Activated T-cell treated with anti-CD3 and anti-CD28 coated beads for 4 hours (primary cell): ENCODE results near the gene HERC6.
"Not testable (repeated sequence)": the region's sequence is repeated elsewhere in the genome, so short reads cannot be mapped to it uniquely, and the experiment has no call there.

Experiments used
- DNase-seq: peaks from one replicate; pipeline ENCODE4 v3.0.0-alpha.2; 2020

HERC6 gene

DNA sequence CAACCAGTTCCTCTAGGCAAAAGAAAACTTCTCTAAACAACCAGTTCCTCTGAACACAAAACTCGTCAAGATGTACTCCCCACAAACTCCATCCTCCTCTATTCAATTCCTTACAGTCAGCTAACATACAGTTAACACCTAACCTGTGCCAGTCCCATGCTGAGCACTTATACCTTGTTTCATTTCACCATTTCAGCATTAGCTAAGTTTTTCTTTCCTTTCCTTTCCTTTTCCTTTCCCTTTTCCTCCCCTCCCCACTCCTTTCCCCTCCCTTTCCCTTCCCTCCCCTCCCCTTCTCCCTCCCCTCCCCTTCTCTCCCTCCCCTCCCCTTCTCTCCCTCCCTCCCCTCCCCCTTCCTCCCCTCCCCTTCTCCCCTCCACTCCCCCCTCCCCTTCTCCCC, 13.1 kb downstream of the HERC6 start:
- no peak for DNase-seq

DNA sequence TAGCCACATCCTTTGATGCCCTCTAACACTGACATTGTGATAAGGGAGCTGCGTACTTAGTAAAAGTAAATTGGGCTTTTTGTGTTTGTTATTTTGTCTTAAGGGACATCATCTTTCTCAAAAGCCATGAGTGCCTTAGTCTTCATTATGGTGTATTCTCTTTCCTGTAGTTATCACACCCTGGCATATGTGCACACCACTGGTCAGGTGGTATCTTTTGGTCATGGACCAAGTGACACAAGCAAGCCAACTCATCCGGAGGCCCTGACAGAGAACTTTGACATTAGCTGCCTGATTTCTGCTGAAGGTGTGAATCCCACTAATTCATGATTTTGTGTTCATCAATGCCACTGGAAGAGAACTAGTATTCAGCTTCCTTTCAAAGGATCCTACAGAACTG, 18.0 kb downstream of the HERC6 start:
- no peak for DNase-seq

DNA sequence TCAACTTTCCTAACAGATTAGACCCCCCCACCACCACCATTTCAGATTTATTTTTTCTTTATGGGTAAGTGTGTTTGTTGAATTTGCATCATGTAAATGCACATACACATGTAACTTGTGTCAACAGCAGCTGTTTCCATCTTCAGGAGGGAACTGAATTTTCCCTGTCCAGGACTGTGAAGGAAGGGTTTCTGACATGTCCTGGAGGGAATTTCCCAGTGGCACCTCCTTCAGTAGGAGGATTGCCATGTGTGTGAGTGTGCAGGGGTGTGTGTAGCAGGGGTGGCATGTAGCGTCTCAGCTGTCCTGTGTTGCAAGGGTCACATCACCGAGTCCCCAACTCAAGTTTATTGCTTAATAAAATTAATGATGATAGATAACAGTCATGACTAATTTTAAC, 19.7 kb downstream of the HERC6 start:
- no peak for DNase-seq

DNA sequence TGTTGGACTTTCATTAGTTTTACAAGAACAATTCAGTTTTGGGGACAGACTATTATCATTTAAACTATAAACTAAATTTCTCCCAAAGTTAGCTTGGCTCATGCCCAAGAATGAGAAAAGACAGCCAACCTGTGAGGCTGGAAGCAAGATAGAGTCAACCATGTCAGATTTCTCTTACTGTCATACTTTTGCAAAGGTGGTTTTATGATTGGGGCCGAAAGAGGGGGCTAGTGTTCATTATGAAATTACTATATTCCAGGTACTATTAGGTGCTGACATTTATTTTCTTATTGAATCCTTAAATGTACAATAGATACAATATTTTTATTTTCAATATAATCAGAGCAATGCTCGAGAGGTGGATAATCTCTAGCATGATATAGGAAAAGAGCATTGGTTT, 30.6 kb downstream of the HERC6 start:
- no peak for DNase-seq

DNA sequence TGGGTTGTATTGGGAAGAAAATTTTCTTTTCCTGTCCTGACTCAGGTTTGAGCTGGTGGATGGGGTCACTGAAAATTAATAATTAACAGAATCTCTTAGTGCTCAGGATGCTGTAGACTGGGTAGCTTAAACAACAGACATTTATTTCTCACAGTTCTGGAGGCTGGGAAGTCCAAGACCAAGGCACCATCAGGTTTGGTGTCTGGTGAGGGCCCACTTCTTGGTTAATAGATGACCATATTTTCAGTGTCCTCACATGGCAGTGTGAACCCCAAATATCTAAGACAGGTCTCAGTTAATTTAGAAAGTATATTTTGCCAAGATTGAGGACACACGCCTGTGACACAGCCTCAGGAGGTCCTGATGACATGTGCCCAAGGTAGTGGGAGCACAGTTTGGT, 31.1 kb downstream of the HERC6 start:
- DNase-seq, result no peak

DNA sequence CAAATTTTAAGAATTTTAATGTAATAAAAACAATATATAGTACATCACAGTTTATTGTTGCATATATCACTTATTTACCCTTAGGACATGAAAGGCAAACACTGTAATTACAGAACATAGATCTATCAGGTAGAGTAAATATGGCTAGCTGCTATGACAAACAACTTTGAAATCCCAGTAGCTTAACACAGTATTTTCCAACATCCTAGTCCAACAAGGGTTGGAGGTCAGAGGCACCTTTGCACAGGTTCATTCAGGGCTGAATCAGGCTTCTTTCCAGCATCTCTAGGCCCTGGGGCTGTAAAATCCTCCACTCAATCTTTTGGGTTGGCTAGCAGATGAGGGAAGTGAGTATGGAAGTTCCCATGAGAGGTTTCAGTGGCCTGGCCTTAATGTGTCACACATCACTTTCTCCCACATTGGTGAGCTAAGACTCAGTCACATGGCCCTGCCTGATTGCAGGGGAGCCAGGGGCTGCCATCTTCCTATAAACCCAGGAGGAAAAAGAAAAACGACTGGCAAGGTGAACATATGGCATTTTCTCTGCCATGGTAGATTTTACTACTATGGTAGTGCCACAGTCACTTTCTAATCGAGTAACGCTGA, 32.9 kb downstream of the HERC6 start:
- DNase-seq, result no peak

DNA sequence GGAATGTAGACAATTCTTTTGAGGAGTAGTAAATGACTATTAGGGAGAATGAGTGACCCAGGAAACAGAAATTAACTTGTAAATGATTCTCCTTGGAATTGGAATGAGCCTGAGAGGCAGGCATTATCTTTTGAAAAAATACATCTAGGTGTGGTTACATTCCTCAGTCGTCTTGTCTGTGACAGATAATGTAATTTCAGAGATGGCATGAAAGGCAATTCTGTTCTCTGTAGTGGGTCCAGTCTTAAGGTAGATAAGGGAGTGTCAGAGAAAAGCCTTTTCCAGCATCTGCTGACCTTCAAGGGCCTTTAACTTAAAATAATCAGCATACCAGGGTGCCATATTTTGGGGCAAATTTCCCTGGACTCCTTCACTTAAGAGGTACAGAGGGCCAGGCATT, 35.1 kb downstream of the HERC6 start:
- DNase-seq, result no peak

DNA sequence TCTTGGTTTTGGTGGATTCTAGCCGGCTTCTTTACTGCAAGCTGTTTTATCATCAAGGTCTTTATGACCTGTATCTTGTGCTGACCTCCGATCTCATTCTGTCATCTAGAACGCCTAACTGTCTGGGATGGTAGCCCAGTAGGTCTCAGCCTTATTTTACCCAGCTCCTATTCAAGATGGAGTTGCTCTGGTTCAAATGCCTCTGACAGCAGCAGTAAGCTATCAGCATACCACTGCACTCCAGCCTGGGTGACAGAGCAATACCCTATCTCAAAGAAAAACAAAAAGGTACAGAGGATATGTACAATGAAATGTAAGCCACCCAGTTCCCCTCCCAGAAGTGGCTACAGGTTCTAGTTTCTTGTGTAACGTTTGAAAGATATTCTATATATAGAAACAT, 36.1 kb downstream of the HERC6 start:
- DNase-seq, result no peak

DNA sequence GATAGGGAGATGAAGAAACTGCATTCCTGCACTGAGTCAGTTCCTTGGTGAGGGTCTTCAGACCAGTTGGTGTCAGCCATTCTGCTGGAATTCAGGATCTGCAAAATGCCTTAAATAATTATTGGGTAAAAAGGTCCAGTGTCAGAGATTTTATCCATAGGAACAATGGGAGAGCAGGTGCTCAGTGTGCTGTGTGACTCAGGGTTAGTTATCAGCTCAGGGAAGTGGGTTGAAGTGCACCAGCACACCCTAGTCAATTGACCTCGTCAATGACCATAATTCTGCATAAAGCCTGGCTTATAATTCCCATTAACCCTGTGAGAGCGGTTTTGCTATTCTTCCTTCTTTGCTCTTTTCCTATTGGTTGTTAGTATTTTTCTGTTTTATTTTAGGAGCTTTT, 37.3 kb downstream of the HERC6 start:
- DNase-seq, result no peak

DNA sequence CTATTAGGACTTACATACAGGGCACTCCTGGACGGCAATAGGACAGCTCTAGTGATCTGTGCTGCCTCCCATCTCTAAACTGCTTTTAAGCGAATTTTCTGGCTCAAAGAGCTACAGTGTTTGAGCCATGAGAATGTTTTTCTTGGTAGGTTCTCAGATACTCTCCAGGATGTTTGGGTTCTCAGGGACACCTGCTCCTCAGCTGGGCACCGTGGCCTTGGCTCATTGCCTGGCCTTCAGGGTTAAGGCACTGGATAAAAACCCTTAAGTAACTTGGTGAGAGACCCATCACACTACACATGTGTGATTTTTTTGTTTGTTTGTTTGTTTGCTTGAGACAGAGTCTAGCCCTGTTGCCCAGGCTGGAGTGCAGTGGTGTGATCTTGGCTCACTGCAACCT, 39.8 kb downstream of the HERC6 start:
- DNase-seq, result no peak

DNA sequence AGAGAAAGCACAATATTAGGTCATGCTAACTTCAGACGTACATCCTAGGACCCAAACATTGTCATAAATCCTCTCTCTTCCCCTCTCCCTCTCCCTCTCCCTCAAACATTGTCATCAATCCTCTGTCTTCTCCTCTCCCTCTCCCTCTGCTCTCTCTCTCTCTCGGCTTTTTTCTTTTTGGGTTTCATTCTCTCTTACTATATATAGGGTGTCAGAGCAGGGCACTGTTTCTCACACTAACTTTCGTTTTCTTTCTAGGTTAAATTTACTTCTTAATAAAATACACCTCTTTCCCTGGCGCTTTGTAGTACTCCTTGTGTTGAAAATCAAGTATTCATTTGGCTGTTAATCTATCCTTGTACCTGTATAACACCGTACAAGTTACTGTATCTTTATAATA, 41.2 kb downstream of the HERC6 start:
- DNase-seq, result no peak

DNA sequence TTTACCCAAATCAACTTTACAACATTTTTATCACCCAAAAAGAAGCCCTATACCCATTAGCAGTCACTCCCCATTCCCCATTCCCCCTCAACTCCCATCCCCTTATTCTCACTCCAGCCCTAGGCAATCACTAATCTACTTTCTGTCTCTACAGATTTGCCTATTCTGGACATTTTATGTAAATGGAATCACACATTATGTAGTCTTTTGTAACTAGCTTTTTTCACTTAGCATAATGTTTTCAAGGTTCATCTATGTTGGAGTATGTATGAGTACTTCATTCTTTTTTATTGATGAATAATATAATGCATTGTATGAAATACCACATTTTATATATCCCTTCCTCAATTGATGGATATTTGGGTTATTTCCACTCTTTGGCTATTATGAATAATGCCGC, 42.2 kb downstream of the HERC6 start:
- DNase-seq, result no peak

DNA sequence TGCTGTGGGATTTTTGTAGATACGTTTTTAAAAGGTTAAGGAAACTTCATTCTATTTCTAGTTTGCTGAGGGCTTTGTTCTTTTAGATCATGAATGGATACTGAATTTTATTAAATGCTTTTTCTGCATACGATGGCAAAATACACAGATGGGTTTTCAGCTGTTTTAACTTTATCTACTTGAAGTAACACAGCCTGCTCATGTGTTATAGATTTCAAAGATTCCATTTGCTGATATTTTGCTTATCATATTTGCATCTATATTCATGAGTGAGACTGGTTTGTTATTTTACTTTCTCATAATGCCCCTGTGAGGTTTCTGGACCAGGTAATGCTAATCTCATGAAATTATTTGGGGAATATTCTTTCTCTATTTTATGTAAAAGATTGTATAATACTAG, 43.8 kb downstream of the HERC6 start:
- DNase-seq, result no peak

DNA sequence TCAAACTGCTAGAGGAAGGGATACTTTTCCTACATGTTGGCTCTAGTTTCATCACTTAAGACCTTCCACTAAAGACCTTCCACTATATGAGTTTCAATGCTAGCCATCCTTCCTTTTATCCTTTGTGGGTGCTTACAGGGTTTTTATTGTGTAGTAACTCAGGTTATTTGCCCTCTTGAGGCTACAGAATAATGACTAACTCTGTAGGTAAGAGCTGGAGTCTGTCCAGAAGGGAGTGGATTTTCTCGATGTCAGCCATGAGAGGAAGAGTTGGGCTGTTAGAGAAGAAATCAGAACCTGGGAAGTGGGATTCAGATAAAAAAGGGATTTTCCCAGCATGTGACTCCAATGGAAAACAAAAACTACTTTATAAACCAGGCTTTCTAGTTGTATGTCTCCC, 50.7 kb downstream of the HERC6 start:
- no peak for DNase-seq

DNA sequence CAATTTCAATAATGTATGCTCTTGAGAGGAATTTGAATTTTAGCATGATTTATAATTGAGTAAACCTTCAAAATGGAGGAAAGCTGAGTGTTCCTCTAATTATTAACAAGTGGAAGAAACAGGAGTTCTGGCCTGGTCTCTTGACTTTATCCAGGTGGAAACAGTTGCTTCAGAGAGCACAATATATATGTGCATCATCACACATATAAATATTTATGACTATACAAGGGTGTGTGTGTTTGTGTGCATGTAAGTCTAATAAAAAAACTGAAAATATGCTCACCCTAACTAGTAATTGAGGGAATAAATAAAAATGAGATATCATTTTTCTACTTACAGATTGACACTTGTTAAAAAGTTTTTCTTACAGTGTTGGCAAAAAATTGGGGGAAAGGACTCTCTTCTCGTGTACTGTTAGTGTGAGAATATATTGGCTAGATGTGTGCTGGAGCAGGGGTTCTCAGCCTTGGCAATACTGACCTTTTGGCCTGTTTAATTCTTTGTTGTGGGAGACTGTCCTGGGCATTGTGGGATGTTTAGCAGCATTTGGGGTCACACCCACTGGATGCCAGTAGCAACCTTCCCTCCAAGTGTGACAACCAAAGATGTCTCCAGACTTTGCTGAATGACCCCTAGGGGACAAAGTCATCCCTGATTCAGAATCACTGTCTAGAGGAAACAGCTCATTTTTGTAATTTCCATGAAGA, 57.5 kb downstream of the HERC6 start:
- no peak for DNase-seq

DNA sequence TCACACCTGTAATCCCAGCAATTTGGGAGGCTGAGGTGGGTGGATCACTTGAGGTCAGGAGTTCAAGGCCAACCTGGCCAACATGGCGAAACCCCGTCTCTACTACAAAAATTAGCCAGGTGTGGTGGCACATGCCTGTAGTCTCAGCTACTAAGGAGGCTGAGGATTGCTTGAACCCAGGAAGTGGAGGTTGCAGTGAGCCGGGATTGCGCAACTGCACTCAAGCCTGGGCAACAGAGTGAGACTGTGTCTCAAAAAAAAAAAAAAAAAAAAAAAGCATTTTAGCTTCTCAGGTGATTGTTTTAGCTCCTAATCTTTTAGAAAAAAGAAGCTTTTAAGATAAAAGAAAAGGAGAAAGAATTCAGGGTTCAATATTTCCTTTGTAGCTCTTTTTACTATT, 59.2 kb downstream of the HERC6 start:
- DNase-seq, result not testable (repeated sequence)

DNA sequence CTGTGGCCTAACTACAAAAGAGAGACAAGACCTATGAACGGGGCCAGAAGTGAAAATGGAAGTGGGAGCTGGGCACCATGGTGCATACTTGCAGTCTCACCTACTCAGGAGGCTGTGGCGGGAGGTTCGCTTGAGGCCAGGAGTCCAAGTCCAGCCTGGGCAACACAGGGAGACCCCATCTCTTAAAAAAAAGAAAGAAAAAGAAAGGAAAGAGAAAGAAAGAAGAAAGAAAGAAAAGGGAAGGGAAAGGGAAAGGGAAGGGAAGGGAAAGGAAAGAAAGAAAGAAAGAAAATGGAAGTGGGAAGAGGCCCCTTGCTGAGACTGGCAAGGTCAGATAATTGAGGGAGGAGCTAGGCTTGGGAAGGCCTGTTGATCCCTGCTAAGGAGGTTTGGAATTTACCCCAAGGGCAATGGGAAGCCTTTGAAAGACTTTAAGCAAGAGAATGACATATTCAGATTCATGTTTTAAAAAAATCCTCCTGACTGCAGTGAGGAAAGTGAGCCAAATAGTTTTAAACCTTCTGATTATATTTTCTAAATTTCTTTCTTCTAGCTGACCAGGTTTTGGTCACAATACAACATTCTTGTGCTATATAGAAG, 60.6 kb downstream of the HERC6 start:
- DNase-seq, result no peak

DNA sequence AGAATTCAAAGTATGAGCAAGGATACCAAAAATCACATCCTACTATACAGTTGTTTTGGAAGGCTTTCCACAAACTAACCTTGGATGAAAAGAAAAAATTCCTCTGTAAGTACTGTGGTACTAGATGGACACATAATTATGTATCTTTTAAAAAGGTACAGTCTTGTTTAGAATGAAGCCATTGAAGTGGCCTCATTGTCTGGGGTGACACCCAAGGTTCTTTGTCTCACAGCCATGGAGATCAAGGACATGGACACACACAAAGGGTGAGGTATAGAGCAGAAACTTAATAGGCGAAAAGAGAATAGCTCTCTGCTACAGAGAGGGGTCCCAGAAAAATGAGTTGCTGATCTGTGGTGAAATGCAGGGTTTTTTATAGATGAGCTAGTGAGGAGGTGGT, 61.5 kb downstream of the HERC6 start:
- no peak for DNase-seq

DNA sequence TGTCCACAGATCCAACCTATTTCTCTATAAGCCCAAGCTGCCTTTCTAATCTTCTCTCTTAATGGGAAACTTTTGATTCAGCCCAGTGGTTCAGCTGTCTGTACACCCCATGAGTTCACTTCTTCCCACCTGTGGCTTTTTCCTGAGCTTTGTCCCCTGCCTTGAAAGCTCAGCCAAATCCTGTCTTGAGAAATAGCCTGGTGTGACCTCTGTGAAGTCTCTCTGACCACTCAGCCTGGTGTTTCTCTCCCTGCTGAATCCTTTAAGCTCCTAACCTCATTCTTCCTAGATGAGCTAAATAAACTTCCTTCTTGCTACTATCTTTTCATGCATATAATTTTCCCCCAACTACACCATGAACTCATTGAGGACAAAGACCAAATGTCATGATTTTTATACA, 63.0 kb downstream of the HERC6 start:
- DNase-seq, result no peak

DNA sequence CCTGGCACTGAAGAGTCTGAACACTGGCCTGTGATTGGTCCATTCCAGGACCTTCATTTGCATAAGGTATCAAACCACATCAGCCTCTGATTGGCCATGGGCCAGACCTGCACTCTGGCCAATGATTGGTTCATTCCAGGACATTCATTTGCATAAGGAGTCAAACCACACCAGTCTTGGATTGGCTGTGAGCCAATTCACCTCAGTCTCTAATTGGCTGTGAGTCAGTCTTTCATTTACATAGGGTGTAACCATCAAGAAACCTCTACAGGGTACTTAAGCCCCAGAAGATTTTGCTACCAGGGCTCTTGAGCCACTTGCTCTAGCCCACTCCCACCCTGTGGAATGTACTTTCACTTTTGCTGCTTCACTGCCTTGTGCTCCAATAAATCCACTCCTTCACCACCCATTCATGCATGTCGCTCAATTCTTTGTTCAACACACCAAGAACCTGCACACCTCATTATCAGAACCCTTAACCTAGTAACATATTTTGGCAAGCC, 64.1 kb downstream of the HERC6 start:
- DNase-seq, result no peak

DNA sequence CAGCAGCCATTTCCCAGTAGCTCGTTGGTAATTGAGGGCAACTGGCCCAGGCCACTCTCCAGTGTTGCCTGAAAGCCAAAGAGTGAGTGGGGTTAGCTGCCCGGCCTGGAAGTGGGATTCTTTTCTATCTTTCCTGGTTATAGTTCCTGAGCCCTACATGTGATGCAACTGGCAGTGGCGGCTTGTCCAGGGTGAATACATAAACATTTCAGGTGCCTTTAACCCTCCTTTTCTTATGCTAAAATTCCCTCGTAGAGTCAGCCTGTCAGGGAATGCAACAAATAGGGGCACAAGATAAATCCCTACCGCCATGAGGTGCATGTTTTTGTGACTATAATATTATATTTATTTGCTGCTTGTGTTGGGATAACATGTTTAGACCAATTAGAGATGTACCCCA, 64.8 kb downstream of the HERC6 start:
- DNase-seq, result no peak

DNA sequence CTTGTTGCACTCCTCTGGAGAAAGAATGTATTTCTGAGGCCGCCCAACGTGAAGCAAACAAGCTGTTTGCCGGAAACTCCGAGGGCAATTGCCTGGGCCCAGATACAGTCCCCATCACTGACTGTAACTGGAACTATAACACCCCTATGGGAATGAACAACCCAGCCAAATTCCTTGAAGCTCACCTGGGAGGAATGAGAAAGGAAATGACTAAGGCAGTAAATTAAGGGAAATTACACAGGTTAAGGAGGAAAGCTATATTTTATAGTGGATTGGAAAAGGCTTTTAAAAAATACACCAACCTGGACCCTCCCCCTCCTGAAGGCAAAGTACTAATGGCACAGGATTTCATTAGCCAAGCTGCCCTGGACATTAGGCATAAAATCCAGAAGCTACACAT, 66.6 kb downstream of the HERC6 start:
- DNase-seq, result no peak

DNA sequence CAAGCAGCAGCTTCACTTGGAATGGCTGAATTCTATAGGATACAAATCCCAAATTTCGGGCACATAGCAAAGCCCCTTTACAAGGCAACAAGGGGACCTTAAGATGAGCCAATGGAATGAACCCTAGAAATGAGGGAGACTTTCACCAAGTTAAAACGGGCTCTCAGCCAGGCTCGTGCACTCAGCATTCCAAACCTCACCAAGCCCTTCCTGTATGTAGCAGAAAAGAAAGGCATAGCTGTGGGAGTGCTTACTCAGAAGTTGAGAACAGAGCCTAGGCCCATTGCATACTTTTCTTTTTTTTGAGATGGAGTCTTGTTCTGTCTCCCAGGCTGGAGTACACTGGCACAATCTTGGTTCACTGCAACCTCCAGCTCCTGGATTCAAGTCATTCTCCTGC, 67.5 kb downstream of the HERC6 start:
- no peak for DNase-seq

DNA sequence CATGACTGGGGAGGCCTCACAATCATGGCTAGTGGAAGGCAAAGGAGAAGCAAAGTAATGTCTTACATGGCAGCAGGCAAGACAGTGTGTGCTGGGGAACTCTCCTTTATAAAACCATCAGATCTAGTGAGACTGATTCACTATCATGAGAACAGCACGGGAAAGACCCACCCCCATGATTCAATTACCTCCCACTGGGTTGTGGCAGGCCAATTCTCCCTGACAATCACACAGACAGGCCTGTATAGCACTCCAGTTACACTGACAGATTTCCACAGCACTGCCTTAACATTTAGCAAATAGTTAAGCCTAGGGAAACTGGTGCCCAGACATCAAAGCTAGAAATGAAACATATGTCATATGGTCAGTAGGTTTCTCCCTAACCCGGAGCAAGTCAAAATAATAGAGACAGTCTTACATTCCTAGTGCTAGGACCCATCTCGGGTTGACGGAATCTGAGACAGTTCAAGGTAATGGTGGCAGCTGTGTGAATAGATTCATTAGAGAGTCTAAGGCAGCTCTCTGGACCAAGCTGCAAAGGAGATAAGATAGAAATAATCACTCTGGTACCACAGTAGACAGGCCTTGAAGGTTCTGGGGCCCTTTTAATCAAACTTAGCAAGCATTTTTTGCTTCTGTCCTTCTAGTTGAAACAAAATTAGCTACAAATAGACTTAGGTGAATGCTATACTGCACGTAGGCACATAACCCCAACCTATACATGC, 68.9 kb downstream of the HERC6 start:
- no peak for DNase-seq
